ENCODE data around the gene SCO2.
"Not testable (repeated sequence)": the region's sequence is repeated elsewhere in the genome, so short reads cannot be mapped to it uniquely, and the experiment has no call there.

DNA sequence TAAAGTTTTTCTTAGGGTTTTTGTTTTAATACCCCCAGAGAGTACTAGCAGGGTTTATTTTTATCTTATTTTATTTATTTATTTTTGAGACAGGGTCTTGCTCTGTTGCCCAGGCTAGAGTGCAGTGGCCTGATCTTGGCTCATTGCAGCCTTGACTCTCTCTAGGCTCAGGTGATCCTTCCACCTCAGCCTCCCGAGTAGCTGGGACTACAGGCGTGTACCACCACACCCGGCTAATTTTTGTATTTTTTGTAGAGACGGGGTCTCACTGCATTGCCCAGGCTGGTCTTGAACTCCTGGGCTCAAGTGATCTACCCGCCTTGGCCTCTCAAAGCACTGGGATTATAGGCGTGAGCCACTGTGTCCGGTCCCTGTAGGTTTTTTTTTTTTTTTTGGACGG lies 5.2 kb downstream of the SCO2 start:
- TF ChIP-seq, protein P1, sequence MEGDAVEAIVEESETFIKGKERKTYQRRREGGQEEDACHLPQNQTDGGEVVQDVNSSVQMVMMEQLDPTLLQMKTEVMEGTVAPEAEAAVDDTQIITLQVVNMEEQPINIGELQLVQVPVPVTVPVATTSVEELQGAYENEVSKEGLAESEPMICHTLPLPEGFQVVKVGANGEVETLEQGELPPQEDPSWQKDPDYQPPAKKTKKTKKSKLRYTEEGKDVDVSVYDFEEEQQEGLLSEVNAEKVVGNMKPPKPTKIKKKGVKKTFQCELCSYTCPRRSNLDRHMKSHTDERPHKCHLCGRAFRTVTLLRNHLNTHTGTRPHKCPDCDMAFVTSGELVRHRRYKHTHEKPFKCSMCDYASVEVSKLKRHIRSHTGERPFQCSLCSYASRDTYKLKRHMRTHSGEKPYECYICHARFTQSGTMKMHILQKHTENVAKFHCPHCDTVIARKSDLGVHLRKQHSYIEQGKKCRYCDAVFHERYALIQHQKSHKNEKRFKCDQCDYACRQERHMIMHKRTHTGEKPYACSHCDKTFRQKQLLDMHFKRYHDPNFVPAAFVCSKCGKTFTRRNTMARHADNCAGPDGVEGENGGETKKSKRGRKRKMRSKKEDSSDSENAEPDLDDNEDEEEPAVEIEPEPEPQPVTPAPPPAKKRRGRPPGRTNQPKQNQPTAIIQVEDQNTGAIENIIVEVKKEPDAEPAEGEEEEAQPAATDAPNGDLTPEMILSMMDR (IDR thresholded peaks at IDR 0.05) = not testable (repeated sequence)
- not testable (repeated sequence) for TF ChIP-seq POLR2A (IDR thresholded peaks at IDR 0.05)

Measured in breast epithelium (tissue), 3 donors.